HT-29 (cell line): ENCODE data around the gene NIPAL4. TPM values are rescaled to one million over a fixed set of nuclear protein-coding genes. Genes with fewer than 3 reads are reported as not detected.

Source experiments
- DNase-seq: peaks from one replicate; pipeline ENCODE4 v3.0.0-alpha.2; 2015; ENCODE audit warnings: low spot score
- total RNA-seq: library from RNA; depleted of rRNA; stranded (reverse); fragments of >200 nt; shearing (Covaris generic); gene quantifications from 2 replicates; pipeline ENCODE4 v1.2.3, GENCODE V29; 2014

The NIPAL4 gene
- total RNA-seq, 1 experiment from 2014 or later: 0.03 TPM

GRCh38 chr5:157485340-157485739 lies 25.3 kb downstream of the NIPAL4 start:
- no peak for DNase-seq

GRCh38 chr5:157485811-157486210 lies 25.8 kb downstream of the NIPAL4 start:
- no peak for DNase-seq

GRCh38 chr5:157486221-157486681 lies 26.2 kb downstream of the NIPAL4 start:
- no peak for DNase-seq

- no peak for DNase-seq
These were observed 26.8 kb downstream of the NIPAL4 start for GRCh38 chr5:157486861-157487260.

GRCh38 chr5:157487358-157487757 lies 27.3 kb downstream of the NIPAL4 start:
- DNase-seq: no peak

- no peak for DNase-seq
These were observed 31.5 kb downstream of the NIPAL4 start for GRCh38 chr5:157491471-157491995.

- DNase-seq: no peak
These were observed 32.9 kb downstream of the NIPAL4 start for GRCh38 chr5:157492886-157493285.

GRCh38 chr5:157494178-157494832 lies 34.3 kb downstream of the NIPAL4 start:
- DNase-seq: no peak

GRCh38 chr5:157496864-157497263 lies 36.9 kb downstream of the NIPAL4 start:
- no peak for DNase-seq

- DNase-seq: no peak
These were observed 38.0 kb downstream of the NIPAL4 start for GRCh38 chr5:157497875-157498611.

GRCh38 chr5:157502143-157502647 lies 42.2 kb downstream of the NIPAL4 start:
- DNase-seq: no peak

GRCh38 chr5:157504053-157504452 lies 44.0 kb downstream of the NIPAL4 start:
- DNase-seq: no peak

GRCh38 chr5:157505496-157505895 lies 45.5 kb downstream of the NIPAL4 start:
- DNase-seq: no peak

GRCh38 chr5:157506066-157506590 lies 46.1 kb downstream of the NIPAL4 start:
- DNase-seq: no peak

GRCh38 chr5:157506981-157507780 lies 47.2 kb downstream of the NIPAL4 start:
- peak; percentile 15 for DNase-seq

- DNase-seq: no peak
These were observed 49.1 kb downstream of the NIPAL4 start for GRCh38 chr5:157509093-157509492.

GRCh38 chr5:157509587-157509986 lies 49.6 kb downstream of the NIPAL4 start:
- DNase-seq: no peak

GRCh38 chr5:157510682-157511081 lies 50.7 kb downstream of the NIPAL4 start:
- DNase-seq: no peak

- DNase-seq: peak; percentile 88
These were observed 51.9 kb downstream of the NIPAL4 start for GRCh38 chr5:157511651-157512644.

- no peak for DNase-seq
These were observed 53.2 kb downstream of the NIPAL4 start for GRCh38 chr5:157513182-157513581.
